H9 (cell line): ENCODE data around the gene TOR4A. TPM values are rescaled to one million over a fixed set of nuclear protein-coding genes. Genes with fewer than 3 reads are reported as not detected.

Source experiments
- DNase-seq: peaks from one replicate; pipeline ENCODE4 v3.0.0-alpha.2; 2017
- H2AFZ ChIP-seq: one replicate; pipeline ENCODE4 v1.6.1; 2013; ENCODE audit warnings: mild to moderate bottlenecking, low read length, control low read depth, moderate library complexity
- H2AK5ac ChIP-seq: 2 replicates; pipeline ENCODE4 v1.6.1; 2013; ENCODE audit warnings: low read length, control low read depth, mixed read lengths; ENCODE audit not compliant: insufficient read length
- H2BK120ac ChIP-seq: one replicate; pipeline ENCODE4 v1.6.1; 2013; ENCODE audit warnings: low read depth, mild to moderate bottlenecking, low read length, control low read depth, inconsistent platforms; ENCODE audit not compliant: poor library complexity, severe bottlenecking
- H2BK12ac ChIP-seq: 2 replicates; pipeline ENCODE4 v1.6.1; 2013; ENCODE audit warnings: low read length, control low read depth, mixed read lengths, low read depth; ENCODE audit not compliant: insufficient read length
- H2BK15ac ChIP-seq: 2 replicates; pipeline ENCODE4 v1.6.1; 2013; ENCODE audit warnings: low read depth, low read length, control low read depth
- H2BK20ac ChIP-seq: one replicate; pipeline ENCODE4 v1.6.1; 2013; ENCODE audit warnings: low read depth, mild to moderate bottlenecking, low read length, control low read depth, inconsistent platforms; ENCODE audit not compliant: poor library complexity, severe bottlenecking
- H2BK5ac ChIP-seq: 2 replicates; pipeline ENCODE4 v1.6.1; 2013; ENCODE audit warnings: low read length, control low read depth, mixed read lengths; ENCODE audit not compliant: insufficient read length
- H3K14ac ChIP-seq: 2 replicates; pipeline ENCODE4 v1.6.1; 2013; ENCODE audit warnings: low read length, control low read depth; ENCODE audit not compliant: insufficient read depth
- H3K18ac ChIP-seq: 2 replicates; pipeline ENCODE4 v1.6.1; 2013; ENCODE audit warnings: low read depth, mild to moderate bottlenecking, mixed read lengths, low read length, control low read depth; ENCODE audit not compliant: insufficient read length
- H3K23ac ChIP-seq: 2 replicates; pipeline ENCODE4 v1.6.1; 2013; ENCODE audit warnings: low read length, control low read depth, mixed read lengths, low read depth; ENCODE audit not compliant: insufficient read length
- H3K23me2 ChIP-seq: 2 replicates; pipeline ENCODE4 v1.6.1; 2013; ENCODE audit warnings: low read depth, mild to moderate bottlenecking, mixed read lengths, low read length, control low read depth; ENCODE audit not compliant: insufficient read length, poor library complexity, severe bottlenecking
- H3K27ac ChIP-seq: 2 replicates; pipeline ENCODE4 v1.5.1; 2013; ENCODE audit warnings: low read length, control low read depth, mixed read lengths, low read depth; ENCODE audit not compliant: insufficient read length
- H3K27me3 ChIP-seq: 2 replicates; pipeline ENCODE4 v1.6.1; 2013; ENCODE audit warnings: low read length, control low read depth, inconsistent platforms; ENCODE audit not compliant: insufficient read depth
- H3K4ac ChIP-seq: 2 replicates; pipeline ENCODE4 v1.6.1; 2013; ENCODE audit warnings: low read depth, mild to moderate bottlenecking, control low read depth, inconsistent platforms, low read length, moderate library complexity
- H3K4me1 ChIP-seq: 2 replicates; pipeline ENCODE4 v1.6.1; 2013; ENCODE audit warnings: low read length, control low read depth, inconsistent platforms; ENCODE audit not compliant: insufficient read depth
- H3K4me2 ChIP-seq: 2 replicates; pipeline ENCODE4 v1.6.1; 2013; ENCODE audit warnings: low read length, control low read depth, mixed read lengths; ENCODE audit not compliant: insufficient read length, insufficient read depth
- H3K56ac ChIP-seq: 2 replicates; pipeline ENCODE4 v1.6.1; 2013; ENCODE audit warnings: low read depth, mild to moderate bottlenecking, mixed read lengths, low read length, control low read depth; ENCODE audit not compliant: insufficient read length
- H3K79me1 ChIP-seq: 2 replicates; pipeline ENCODE4 v1.6.1; 2013; ENCODE audit warnings: low read depth, mild to moderate bottlenecking, moderate library complexity, low read length, control low read depth, inconsistent platforms; ENCODE audit not compliant: insufficient read depth, poor library complexity, severe bottlenecking
- H3K79me2 ChIP-seq: 2 replicates; pipeline ENCODE4 v1.6.1; 2013; ENCODE audit warnings: low read length, control low read depth, inconsistent platforms; ENCODE audit not compliant: insufficient read depth
- H3K9ac ChIP-seq: 2 replicates; pipeline ENCODE4 v1.6.1; 2013; ENCODE audit warnings: low read length, control low read depth, mixed read lengths; ENCODE audit not compliant: insufficient read length; ENCODE audit errors: extremely low read depth
- H3K9me3 ChIP-seq: one replicate; pipeline ENCODE4 v1.6.1; 2013; ENCODE audit warnings: low read depth, low read length, inconsistent platforms; ENCODE audit not compliant: control insufficient read depth
- H3T11ph ChIP-seq: one replicate; pipeline ENCODE4 v1.6.1; 2013; ENCODE audit warnings: mild to moderate bottlenecking, low read length, control low read depth, inconsistent platforms
- H4K20me1 ChIP-seq: one replicate; pipeline ENCODE4 v1.6.1; 2013; ENCODE audit not compliant: control insufficient read depth, insufficient read length, insufficient read depth
- H4K5ac ChIP-seq: 2 replicates; pipeline ENCODE4 v1.6.1; 2013; ENCODE audit warnings: low read depth, mild to moderate bottlenecking, mixed read lengths, low read length, control low read depth; ENCODE audit not compliant: insufficient read length
- H4K8ac ChIP-seq: replicated peaks from 2 replicates; pipeline ENCODE4 v1.6.1; 2013; ENCODE audit warnings: low read length, control low read depth, mixed read lengths, low read depth; ENCODE audit not compliant: insufficient read length
- H4K91ac ChIP-seq: 2 replicates; pipeline ENCODE4 v1.6.1; 2013; ENCODE audit warnings: low read depth, mild to moderate bottlenecking, moderate library complexity, mixed read lengths, low read length, control low read depth; ENCODE audit not compliant: insufficient read length
- H3K27ac Mint-ChIP-seq, 3 experiments: 2 replicates in 2 of 3; 3 replicates in 1 of 3; pipeline ENCODE4 v1.8.0; 2020 to 2021; ENCODE audit warnings: mixed read lengths in 3 of 3, mild to moderate bottlenecking in 1 of 3, moderate library complexity in 1 of 3
- H3K27me3 Mint-ChIP-seq: 2 replicates; pipeline ENCODE4 v1.8.0; 2021; ENCODE audit warnings: low read depth, mild to moderate bottlenecking, moderate library complexity, mixed read lengths
- H3K36me3 Mint-ChIP-seq, 3 experiments: 2 replicates in 2 of 3; 3 replicates in 1 of 3; pipeline ENCODE4 v1.8.0; 2020 to 2021; ENCODE audit warnings: low read depth in 3 of 3, mixed read lengths in 3 of 3; ENCODE audit not compliant: insufficient read depth in 1 of 3
- H3K4me1 Mint-ChIP-seq, 2 experiments: 2 replicates each; pipeline ENCODE4 v1.8.0; 2020; ENCODE audit warnings: mixed read lengths in 2 of 2
- H3K4me3 Mint-ChIP-seq, 2 experiments: 2 replicates in 1 of 2; 3 replicates in 1 of 2; pipeline ENCODE4 v1.8.0; 2020 to 2021; ENCODE audit warnings: mild to moderate bottlenecking in 2 of 2, mixed read lengths in 2 of 2, moderate library complexity in 1 of 2
- H3K9me3 Mint-ChIP-seq, 2 experiments: 2 replicates in 1 of 2; 3 replicates in 1 of 2; pipeline ENCODE4 v1.8.0; 2020; ENCODE audit warnings: mild to moderate bottlenecking in 2 of 2, mixed read lengths in 2 of 2, moderate library complexity in 1 of 2
- CTCF ChIP-seq: fragments of 200-600 bp; sonication (generic); conservative IDR thresholded peaks from 3 replicates; pipeline ENCODE4 v1.8.0; 2021; ENCODE audit warnings: antibody characterized with exemption, mild to moderate bottlenecking
- WGBS: extraction: QIAGEN DNeasy Blood & Tissue Kit; methylation state at CpG from one replicate; pipeline ENCODE4 v1.1.7; 2013; ENCODE audit warnings: missing lambda C conversion rate, low lambda C conversion rate, mixed read lengths; ENCODE audit not compliant: insufficient read length; ENCODE audit errors: extremely low coverage; 5-methylcytosine and 5-hydroxymethylcytosine counted together
- total RNA-seq: library from RNA; stranded (reverse); gene quantifications from 2 replicates; pipeline ENCODE4 v1.2.1, GENCODE V29; 2021

TOR4A gene
- total RNA-seq, 1 experiment from 2014 or later: 6.2 TPM

- Mint-ChIP-seq H3K4me3 (peak overlapping the region; percentile 84 to 91), H3K36me3 (peaks cover 16 to 27% (median 25%) of the 10 kb centered on the region in 3 experiments; a peak in 6 of 7 replicates), H3K27me3 (no peaks in the 10 kb centered on the region), H3K27ac (no peak overlapping the region), H3K9me3 (no peaks in the 10 kb centered on the region; a peak in 1 of 5 replicates), H3K4me1 (peaks cover 6 to 18% of the 10 kb centered on the region in 2 experiments)
- H3K4ac ChIP-seq: no peak overlapping the region
- H3K4me1 ChIP-seq: no peaks in the 10 kb centered on the region
- no peak overlapping the region for H3K9ac ChIP-seq
- H4K8ac ChIP-seq: no peak overlapping the region
- H2BK12ac ChIP-seq: no peak overlapping the region
- H2AFZ ChIP-seq: no peak overlapping the region
- no peak for DNase-seq
- no peak overlapping the region for H2BK15ac ChIP-seq
- H3K9me3 ChIP-seq: no peaks in the 10 kb centered on the region
- H3T11ph ChIP-seq: no peak overlapping the region
- no peak overlapping the region for H3K18ac ChIP-seq
- no peak overlapping the region for H4K91ac ChIP-seq
- H3K4me2 ChIP-seq: no peak overlapping the region
- no peak overlapping the region for H3K27ac ChIP-seq
- WGBS: no CpG with 5 or more reads among the region's 15 CpGs
- H2BK120ac ChIP-seq: no peak overlapping the region
- H3K23ac ChIP-seq: no peak overlapping the region
- no peak overlapping the region for H3K14ac ChIP-seq
- H3K79me2 ChIP-seq: peaks cover 6% of the 10 kb centered on the region; the same call in 1 of the 2 replicates
- TF ChIP-seq CTCF: no peak
- H3K79me1 ChIP-seq: peaks cover 5% of the 10 kb centered on the region
- H3K23me2 ChIP-seq: peaks cover 14% of the 10 kb centered on the region
- no peaks in the 10 kb centered on the region for H4K20me1 ChIP-seq
- H2BK5ac ChIP-seq: no peak overlapping the region
- H3K27me3 ChIP-seq: no peaks in the 10 kb centered on the region
- no peak overlapping the region for H2BK20ac ChIP-seq
- H2AK5ac ChIP-seq: no peak overlapping the region
- H4K5ac ChIP-seq: no peak overlapping the region
- no peak overlapping the region for H3K56ac ChIP-seq
Observed at GRCh38 chr9:137256856-137257255, 20.7 kb upstream of the TOR4A start.
